CD14-positive monocyte (primary cell): Measurements from ENCODE around the gene PRRT1. TPM values are rescaled to one million over a fixed set of nuclear protein-coding genes. Genes with fewer than 3 reads are reported as not detected.

Experiments used
- DNase-seq, 3 donors: peaks; one replicate each; pipeline ENCODE4 v3.0.0-alpha.2; 2011 to 2022
- H2AFZ ChIP-seq: 2 replicates; pipeline ENCODE4 v1.6.0; 2012; ENCODE audit warnings: mild to moderate bottlenecking, low read depth, low read length, inconsistent platforms; ENCODE audit not compliant: insufficient read depth, poor library complexity, severe bottlenecking
- H3K27ac ChIP-seq, 2 donors: 1 replicate in 1 of 2; 2 replicates in 1 of 2; pipeline ENCODE4 v1.5.1; 2012 to 2013; ENCODE audit warnings: low read length in 2 of 2, control low read depth in 1 of 2, inconsistent platforms in 1 of 2, low read depth in 1 of 2, mild to moderate bottlenecking in 1 of 2
- H3K27me3 ChIP-seq, 2 donors: one replicate each; pipeline versions ENCODE4 v1.6.0 to v1.6.1; 2011 to 2013; ENCODE audit warnings: low read length in 2 of 2; ENCODE audit not compliant: control insufficient read depth in 2 of 2, insufficient read depth in 2 of 2
- H3K36me3 ChIP-seq, 2 donors: replicated peaks in 1 of 2; 1 replicate in 1 of 2; 2 replicates in 1 of 2; pipeline versions ENCODE4 v1.5.1 to v1.6.1; 2012 to 2013; ENCODE audit warnings: low read length in 2 of 2, control low read depth in 1 of 2, inconsistent platforms in 1 of 2, mild to moderate bottlenecking in 1 of 2; ENCODE audit not compliant: insufficient read depth in 2 of 2, control insufficient read depth in 1 of 2
- H3K4me1 ChIP-seq, 2 donors: 1 replicate in 1 of 2; 2 replicates in 1 of 2; pipeline versions ENCODE4 v1.5.1 to v1.6.1; 2012 to 2013; ENCODE audit warnings: low read length in 2 of 2, control low read depth in 1 of 2, inconsistent platforms in 1 of 2, mild to moderate bottlenecking in 1 of 2, moderate library complexity in 1 of 2; ENCODE audit not compliant: insufficient read depth in 2 of 2, control insufficient read depth in 1 of 2
- H3K4me2 ChIP-seq: replicated peaks from 2 replicates; pipeline ENCODE3; 2012; ENCODE audit warnings: low read length, moderate library complexity, mild to moderate bottlenecking; ENCODE audit not compliant: poor library complexity, severe bottlenecking; ENCODE audit errors: extremely low read depth
- H3K4me3 ChIP-seq, 3 experiments: fragments of 200-600 bp in 1 of 3; sonication (generic) in 1 of 3; replicated peaks in 1 of 3; 1 replicate in 2 of 3; 2 replicates in 1 of 3; pipeline ENCODE4 v1.5.1; 2011 to 2013; ENCODE audit warnings: low read length in 3 of 3, mild to moderate bottlenecking in 3 of 3, control low read depth in 2 of 3, low read depth in 2 of 3, inconsistent platforms in 1 of 3, moderate library complexity in 1 of 3
- H3K79me2 ChIP-seq: 2 replicates; pipeline ENCODE4 v1.6.0; 2012; ENCODE audit warnings: mild to moderate bottlenecking, control low read depth, inconsistent platforms, low read length, moderate library complexity; ENCODE audit not compliant: insufficient read depth
- H3K9ac ChIP-seq: 2 replicates; pipeline ENCODE4 v1.6.0; 2017; ENCODE audit warnings: low read length, mild to moderate bottlenecking; ENCODE audit not compliant: insufficient read depth, poor library complexity, severe bottlenecking
- H3K9me3 ChIP-seq, 2 donors: replicated peaks in 1 of 2; 1 replicate in 1 of 2; 2 replicates in 1 of 2; pipeline versions ENCODE4 v1.5.1 to v1.6.1; 2012 to 2013; ENCODE audit warnings: low read length in 2 of 2, control low read depth in 1 of 2; ENCODE audit not compliant: control insufficient read depth in 1 of 2, insufficient read depth in 1 of 2
- H4K20me1 ChIP-seq: 2 replicates; pipeline ENCODE4 v1.6.0; 2012; ENCODE audit warnings: mild to moderate bottlenecking, low read length, control low read depth, moderate library complexity; ENCODE audit not compliant: insufficient read depth
- H3K27ac Mint-ChIP-seq, 7 donors: one replicate each; pipeline ENCODE4 v1.8.0; 2020; ENCODE audit warnings: mild to moderate bottlenecking in 7 of 7, mixed read lengths in 7 of 7, moderate library complexity in 6 of 7, inconsistent platforms in 2 of 7
- H3K27me3 Mint-ChIP-seq, 3 donors: one replicate each; pipeline ENCODE4 v1.8.0; 2021 to 2022; ENCODE audit warnings: low read depth in 3 of 3, mild to moderate bottlenecking in 3 of 3, mixed read lengths in 3 of 3, moderate library complexity in 3 of 3, inconsistent platforms in 1 of 3
- H3K36me3 Mint-ChIP-seq, 2 donors: one replicate each; pipeline ENCODE4 v1.8.0; 2020; ENCODE audit warnings: mixed read lengths in 2 of 2, inconsistent platforms in 1 of 2, mild to moderate bottlenecking in 1 of 2
- H3K4me1 Mint-ChIP-seq: one replicate; pipeline ENCODE4 v1.8.0; 2020; ENCODE audit warnings: mild to moderate bottlenecking, mixed read lengths
- H3K4me3 Mint-ChIP-seq, 2 donors: one replicate each; pipeline ENCODE4 v1.8.0; 2020; ENCODE audit warnings: mild to moderate bottlenecking in 2 of 2, mixed read lengths in 2 of 2, moderate library complexity in 1 of 2
- H3K9me3 Mint-ChIP-seq, 7 donors: one replicate each; pipeline ENCODE4 v1.8.0; 2020 to 2022; ENCODE audit warnings: mixed read lengths in 7 of 7, mild to moderate bottlenecking in 6 of 7, moderate library complexity in 6 of 7, inconsistent platforms in 2 of 7
- CTCF ChIP-seq: fragments of 200-600 bp; IDR thresholded peaks from one replicate; pipeline ENCODE4 v1.8.0; 2022; ENCODE audit warnings: antibody characterized with exemption, mild to moderate bottlenecking
- WGBS: methylation state at CpG from one replicate; pipeline ENCODE4 v1.1.5; 2013; ENCODE audit warnings: missing lambda C conversion rate; ENCODE audit not compliant: insufficient coverage; 5-methylcytosine and 5-hydroxymethylcytosine counted together
- intact Hi-C, 2 donors: fragments of 100-400 bp; cut with micrococcal nuclease; formaldehyde crosslinking; loops; one replicate each; pipeline versions ENCODE4 v1.15.0 to v1.15.1; 2023
- polyA plus RNA-seq, 3 donors: library from polyadenylated mRNA; depleted of rRNA in 1 of 3; unstranded in 2 of 3; stranded (reverse) in 1 of 3; fragments of 300-500 nt in 2 of 3; fragments of >200 nt in 1 of 3; fragmentation: Illumina TruSeq in 2 of 3; gene quantifications; 1 replicate in 2 of 3; 2 replicates in 1 of 3; pipeline ENCODE4 v1.2.3, GENCODE V29; 2012 to 2021

The PRRT1 gene
- polyA plus RNA-seq, 3 donors, result not detected

- WGBS, result 87% methylated on average over 2 of the region's 11 CpGs
- H3K4me1 ChIP-seq, result peaks cover 14 to 20% of the 10 kb centered on the region in 2 donors
- H3K9me3 ChIP-seq, result no peaks in the 10 kb centered on the region
- intact Hi-C loops, result no loop called here
- H3K36me3 ChIP-seq, result peaks cover 27 to 32% of the 10 kb centered on the region in 2 donors
- no peak overlapping the region for H3K9ac ChIP-seq
- H3K79me2 ChIP-seq, result peaks cover 11% of the 10 kb centered on the region
- no peak overlapping the region for H3K4me2 ChIP-seq
- H3K27ac ChIP-seq, result no peak overlapping the region
- peaks cover 32 to 38% of the 10 kb centered on the region in 2 donors for H3K36me3 Mint-ChIP-seq
- DNase-seq, result no peak
- H3K4me3 ChIP-seq, result no peak overlapping the region
- H3K27ac Mint-ChIP-seq, result peak overlapping the region in 3 of 7 donors; percentile 47 to 64 (median 48)
- H4K20me1 ChIP-seq, result no peaks in the 10 kb centered on the region
- H3K9me3 Mint-ChIP-seq, result no peaks in the 10 kb centered on the region
- no peak overlapping the region for H3K4me3 Mint-ChIP-seq
- peaks cover 25% of the 10 kb centered on the region for H3K4me1 Mint-ChIP-seq
- H2AFZ ChIP-seq, result no peak overlapping the region
- peaks cover 0 to 3% (median 0%) of the 10 kb centered on the region in 3 donors for H3K27me3 Mint-ChIP-seq
- H3K27me3 ChIP-seq, result no peaks in the 10 kb centered on the region
- no peak for TF ChIP-seq CTCF
These were observed 18.6 kb upstream of the PRRT1 start for GRCh38 chr6:32170294-32170693.

GRCh38 chr6:32168807-32169591, 17.3 kb upstream of the PRRT1 start:
- no peak overlapping the region for H3K4me3 Mint-ChIP-seq
- H3K27ac ChIP-seq, result no peak overlapping the region
- H3K36me3 ChIP-seq, result peaks cover 27 to 32% of the 10 kb centered on the region in 2 donors
- H3K79me2 ChIP-seq, result no peaks in the 10 kb centered on the region
- H4K20me1 ChIP-seq, result no peaks in the 10 kb centered on the region
- H3K4me1 ChIP-seq, result peaks cover 7 to 13% of the 10 kb centered on the region in 2 donors
- intact Hi-C loops, result no loop called here
- no peak for DNase-seq
- H3K36me3 Mint-ChIP-seq, result peaks cover 32 to 38% of the 10 kb centered on the region in 2 donors
- H3K9me3 ChIP-seq, result no peaks in the 10 kb centered on the region
- TF ChIP-seq CTCF, result no peak
- H3K4me1 Mint-ChIP-seq, result peaks cover 14% of the 10 kb centered on the region
- no peaks in the 10 kb centered on the region for H3K27me3 ChIP-seq
- H3K9ac ChIP-seq, result no peak overlapping the region
- H3K27me3 Mint-ChIP-seq, result peaks cover 0 to 3% (median 0%) of the 10 kb centered on the region in 3 donors
- no peak overlapping the region for H3K4me3 ChIP-seq
- H2AFZ ChIP-seq, result no peak overlapping the region
- no peaks in the 10 kb centered on the region for H3K9me3 Mint-ChIP-seq
- 95% methylated on average over 9 of the region's 11 CpGs for WGBS
- peak overlapping the region in 1 of 7 donors; percentile 16 for H3K27ac Mint-ChIP-seq
- no peak overlapping the region for H3K4me2 ChIP-seq
